Peyer's patch (tissue), 4 donors: ENCODE results near the gene TSHB. TPM values are rescaled to one million over a fixed set of nuclear protein-coding genes. Genes with fewer than 3 reads are reported as not detected.

Experiments used
- DNase-seq, 3 donors: peaks; one replicate each; pipeline ENCODE4 v3.0.0-alpha.2; 2017 to 2019
- H3K27ac ChIP-seq, 4 donors: fragments of 200-600 bp; sonication (generic); one replicate each; pipeline ENCODE4 v1.5.1; 2016 to 2019
- H3K27me3 ChIP-seq, 2 donors: fragments of 200-600 bp; sonication (generic); one replicate each; pipeline ENCODE4 v1.5.1; 2019
- H3K36me3 ChIP-seq, 3 donors: fragments of 200-600 bp; sonication (generic); one replicate each; pipeline ENCODE4 v1.5.1; 2016 to 2019
- H3K4me1 ChIP-seq, 4 donors: fragments of 200-600 bp; sonication (generic); one replicate each; pipeline ENCODE4 v1.5.1; 2016 to 2019
- H3K4me3 ChIP-seq, 4 donors: fragments of 200-600 bp; sonication (generic); 1 replicate in 3 of 4; 2 replicates in 1 of 4; pipeline ENCODE4 v1.5.1; 2016 to 2019; ENCODE audit warnings: mild to moderate bottlenecking in 1 of 4
- H3K9me3 ChIP-seq, 4 donors: fragments of 200-600 bp; sonication (generic); one replicate each; pipeline ENCODE4 v1.5.1; 2016 to 2019; ENCODE audit warnings: mild to moderate bottlenecking in 1 of 4
- POLR2A ChIP-seq, 2 donors: fragments of 450-650 bp; IDR thresholded peaks; one replicate each; pipeline ENCODE4 v1.5.1; 2017; ENCODE audit warnings: antibody characterized with exemption in 2 of 2, mild to moderate bottlenecking in 2 of 2, moderate library complexity in 2 of 2
- total RNA-seq, 4 donors: library from RNA; depleted of rRNA; stranded (reverse); fragments of >200 nt; gene quantifications; one replicate each; pipeline ENCODE4 v1.1.0, GENCODE V29; 2016
- TF ChIP-seq, protein P1 (sequence below), 6 experiments: fragments of 450-650 bp in 4 of 6; fragments of 200-600 bp in 2 of 6; sonication (generic) in 1 of 6; IDR thresholded peaks; one replicate each; pipeline ENCODE4 v1.5.1; 2017 to 2019; ENCODE audit warnings: antibody characterized with exemption in 6 of 6, mild to moderate bottlenecking in 3 of 6, moderate library complexity in 1 of 6

The TSHB gene
- total RNA-seq, 4 donors from 2014 or later: not detected

DNA sequence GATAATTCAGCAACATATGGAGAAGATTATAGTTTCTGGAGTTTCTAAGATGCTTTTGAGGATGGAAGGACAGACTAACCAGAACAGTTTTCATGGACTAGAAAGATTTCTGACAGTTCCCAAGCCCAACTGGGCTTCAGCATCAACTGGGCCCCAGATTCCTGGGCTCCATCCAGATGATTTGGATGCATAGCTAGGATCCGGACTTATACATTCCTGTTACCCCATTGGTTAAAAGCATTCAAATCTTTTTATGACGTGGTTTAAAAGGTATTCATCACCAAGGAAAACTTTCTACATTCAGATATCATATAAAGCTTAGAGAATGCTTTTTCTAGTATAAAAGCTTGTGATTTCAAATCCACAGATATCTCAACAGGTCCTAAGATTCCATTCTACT, 29.7 kb downstream of the TSHB start:
- Histone ChIP-seq H3K4me1 (peaks cover 0 to 10% (median 0%) of the 10 kb centered on the region in 4 donors), H3K36me3 (no peaks in the 10 kb centered on the region), H3K27me3 (no peaks in the 10 kb centered on the region), H3K27ac (no peak overlapping the region), H3K4me3 (no peak overlapping the region), H3K9me3 (no peaks in the 10 kb centered on the region)
- TF ChIP-seq POLR2A (IDR thresholded peaks at IDR 0.05): no peak
- TF ChIP-seq, protein P1, sequence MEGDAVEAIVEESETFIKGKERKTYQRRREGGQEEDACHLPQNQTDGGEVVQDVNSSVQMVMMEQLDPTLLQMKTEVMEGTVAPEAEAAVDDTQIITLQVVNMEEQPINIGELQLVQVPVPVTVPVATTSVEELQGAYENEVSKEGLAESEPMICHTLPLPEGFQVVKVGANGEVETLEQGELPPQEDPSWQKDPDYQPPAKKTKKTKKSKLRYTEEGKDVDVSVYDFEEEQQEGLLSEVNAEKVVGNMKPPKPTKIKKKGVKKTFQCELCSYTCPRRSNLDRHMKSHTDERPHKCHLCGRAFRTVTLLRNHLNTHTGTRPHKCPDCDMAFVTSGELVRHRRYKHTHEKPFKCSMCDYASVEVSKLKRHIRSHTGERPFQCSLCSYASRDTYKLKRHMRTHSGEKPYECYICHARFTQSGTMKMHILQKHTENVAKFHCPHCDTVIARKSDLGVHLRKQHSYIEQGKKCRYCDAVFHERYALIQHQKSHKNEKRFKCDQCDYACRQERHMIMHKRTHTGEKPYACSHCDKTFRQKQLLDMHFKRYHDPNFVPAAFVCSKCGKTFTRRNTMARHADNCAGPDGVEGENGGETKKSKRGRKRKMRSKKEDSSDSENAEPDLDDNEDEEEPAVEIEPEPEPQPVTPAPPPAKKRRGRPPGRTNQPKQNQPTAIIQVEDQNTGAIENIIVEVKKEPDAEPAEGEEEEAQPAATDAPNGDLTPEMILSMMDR (IDR thresholded peaks at IDR 0.05): no peak
- no peak for DNase-seq

DNA sequence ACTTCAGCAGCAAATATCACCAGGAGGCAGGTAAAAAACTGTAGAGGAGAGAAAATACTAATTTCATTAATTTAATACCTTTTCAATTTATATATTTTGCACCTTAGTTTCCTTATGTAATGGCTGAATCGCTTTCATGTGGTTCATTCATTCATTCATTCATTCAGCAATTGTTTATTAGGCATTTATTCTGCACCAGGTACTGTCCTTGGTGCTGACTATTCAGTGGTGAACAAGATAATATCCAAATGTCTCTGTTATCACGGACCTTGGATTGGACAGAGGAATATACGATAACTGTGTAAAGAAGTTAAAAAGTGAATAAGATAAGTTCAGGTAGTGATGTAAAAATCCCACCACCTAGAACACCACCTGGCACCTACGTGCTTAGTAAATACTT, 30.9 kb downstream of the TSHB start:
- no peak overlapping the region for H3K4me3 ChIP-seq

DNA sequence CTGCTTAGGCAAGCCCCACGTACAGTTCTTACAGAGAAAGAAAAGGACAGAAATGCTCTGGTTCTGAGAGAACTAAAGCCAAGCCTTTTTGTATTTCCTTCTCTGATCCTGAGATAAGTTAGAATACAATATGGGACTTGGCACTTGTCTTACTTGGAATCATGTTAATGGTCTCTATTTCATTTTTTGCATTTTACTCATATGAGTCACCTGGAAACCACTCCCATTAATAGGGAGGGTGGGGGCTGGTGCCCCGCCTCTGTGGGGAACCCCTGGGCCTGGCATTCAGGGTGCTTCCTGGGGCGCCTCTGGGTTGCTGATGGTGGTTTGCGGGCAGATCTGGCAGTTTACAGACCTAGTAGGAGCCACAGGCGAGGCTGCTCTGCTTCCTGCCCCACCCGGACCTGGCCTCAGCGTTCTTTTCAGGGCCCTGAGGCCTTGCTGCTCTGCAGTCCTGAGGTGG, 32.9 kb downstream of the TSHB start:
- TF ChIP-seq POLR2A (IDR thresholded peaks at IDR 0.05): no peak
- TF ChIP-seq, protein P1 (IDR thresholded peaks at IDR 0.05): no peak
- H3K4me3 ChIP-seq: no peak overlapping the region
- H3K36me3 ChIP-seq: no peaks in the 10 kb centered on the region
- H3K27ac ChIP-seq: peak overlapping the region in 2 of 4 donors; percentile 36 to 48
- no peaks in the 10 kb centered on the region for H3K27me3 ChIP-seq
- H3K9me3 ChIP-seq: no peaks in the 10 kb centered on the region
- H3K4me1 ChIP-seq: peaks cover 0 to 11% (median 0%) of the 10 kb centered on the region in 4 donors
- peak; percentile 62 to 90 (median 72) for DNase-seq

More for the DNA sequence above, 30.9 kb downstream of the TSHB start:
- no peak overlapping the region for H3K27ac ChIP-seq
- H3K4me1 ChIP-seq: peaks cover 0 to 10% (median 0%) of the 10 kb centered on the region in 4 donors
- no peaks in the 10 kb centered on the region for H3K36me3 ChIP-seq
- H3K9me3 ChIP-seq: no peaks in the 10 kb centered on the region
- H3K27me3 ChIP-seq: no peaks in the 10 kb centered on the region
- DNase-seq: no peak
- TF ChIP-seq POLR2A (IDR thresholded peaks at IDR 0.05): no peak
- TF ChIP-seq, protein P1 (IDR thresholded peaks at IDR 0.05): no peak

GRCh38 chr1:115063228-115063901, 33.7 kb downstream of the TSHB start:
- Histone ChIP-seq H3K4me1 (peaks cover 0 to 19% (median 0%) of the 10 kb centered on the region in 4 donors), H3K27me3 (no peaks in the 10 kb centered on the region), H3K9me3 (no peaks in the 10 kb centered on the region), H3K27ac (peak overlapping the region in 1 of 4 donors; percentile 36), H3K36me3 (no peaks in the 10 kb centered on the region), H3K4me3 (no peak overlapping the region)
- TF ChIP-seq, protein P1 (IDR thresholded peaks at IDR 0.05): no peak
- TF ChIP-seq POLR2A (IDR thresholded peaks at IDR 0.05): no peak
- no peak for DNase-seq

DNA sequence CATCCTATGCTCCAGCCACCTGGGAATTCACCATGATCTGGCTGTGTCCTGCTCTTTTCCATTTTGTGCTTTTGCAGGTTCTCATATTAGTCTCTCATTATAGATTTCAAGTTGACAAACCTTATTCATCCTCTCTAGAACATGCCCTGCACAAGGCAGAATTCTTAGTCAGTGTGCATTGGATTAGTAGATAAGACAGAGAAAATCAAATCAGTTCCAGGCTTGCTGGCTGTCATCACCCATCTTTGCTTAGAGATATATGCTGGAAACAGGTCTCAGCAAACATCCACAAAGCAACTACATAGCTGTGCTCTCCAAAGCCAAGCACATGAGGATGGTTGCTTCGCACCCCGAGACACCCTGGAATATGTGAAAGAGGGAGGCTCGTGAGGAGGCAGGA, 34.8 kb downstream of the TSHB start:
- Histone ChIP-seq H3K27me3 (no peaks in the 10 kb centered on the region), H3K9me3 (no peaks in the 10 kb centered on the region), H3K4me1 (peaks cover 0 to 24% (median 0%) of the 10 kb centered on the region in 4 donors), H3K36me3 (no peaks in the 10 kb centered on the region), H3K4me3 (no peak overlapping the region), H3K27ac (no peak overlapping the region)
- TF ChIP-seq POLR2A (IDR thresholded peaks at IDR 0.05): no peak
- no peak for DNase-seq

DNA sequence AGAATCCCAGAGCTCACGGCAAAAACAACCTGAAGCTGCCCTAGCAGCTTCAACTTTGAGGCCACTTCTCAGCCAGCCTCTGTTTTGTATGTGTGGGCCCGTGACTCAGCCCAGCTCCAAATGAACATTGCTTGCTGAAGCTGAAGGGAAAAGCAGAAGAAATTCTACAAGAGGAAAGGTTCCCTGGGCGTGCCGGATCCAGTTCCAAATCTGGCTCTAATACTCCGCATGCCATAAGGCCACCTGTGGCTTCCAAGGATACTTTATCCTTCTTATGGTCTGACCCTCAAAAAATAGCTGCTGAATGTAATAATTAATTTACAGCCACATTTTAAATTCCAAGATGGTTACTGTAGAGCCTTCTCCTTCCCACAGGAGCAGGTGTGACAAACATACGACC, 35.4 kb downstream of the TSHB start:
- no peaks in the 10 kb centered on the region for H3K27me3 ChIP-seq
- H3K27ac ChIP-seq: no peak overlapping the region
- no peak for DNase-seq
- H3K36me3 ChIP-seq: no peaks in the 10 kb centered on the region
- no peak for TF ChIP-seq POLR2A (IDR thresholded peaks at IDR 0.05)
- TF ChIP-seq, protein P1 (IDR thresholded peaks at IDR 0.05): no peak
- H3K4me1 ChIP-seq: peaks cover 0 to 24% (median 0%) of the 10 kb centered on the region in 4 donors
- no peak overlapping the region for H3K4me3 ChIP-seq
- H3K9me3 ChIP-seq: no peaks in the 10 kb centered on the region
